Measurements from ENCODE around the gene BMF.

The BMF gene

DNA sequence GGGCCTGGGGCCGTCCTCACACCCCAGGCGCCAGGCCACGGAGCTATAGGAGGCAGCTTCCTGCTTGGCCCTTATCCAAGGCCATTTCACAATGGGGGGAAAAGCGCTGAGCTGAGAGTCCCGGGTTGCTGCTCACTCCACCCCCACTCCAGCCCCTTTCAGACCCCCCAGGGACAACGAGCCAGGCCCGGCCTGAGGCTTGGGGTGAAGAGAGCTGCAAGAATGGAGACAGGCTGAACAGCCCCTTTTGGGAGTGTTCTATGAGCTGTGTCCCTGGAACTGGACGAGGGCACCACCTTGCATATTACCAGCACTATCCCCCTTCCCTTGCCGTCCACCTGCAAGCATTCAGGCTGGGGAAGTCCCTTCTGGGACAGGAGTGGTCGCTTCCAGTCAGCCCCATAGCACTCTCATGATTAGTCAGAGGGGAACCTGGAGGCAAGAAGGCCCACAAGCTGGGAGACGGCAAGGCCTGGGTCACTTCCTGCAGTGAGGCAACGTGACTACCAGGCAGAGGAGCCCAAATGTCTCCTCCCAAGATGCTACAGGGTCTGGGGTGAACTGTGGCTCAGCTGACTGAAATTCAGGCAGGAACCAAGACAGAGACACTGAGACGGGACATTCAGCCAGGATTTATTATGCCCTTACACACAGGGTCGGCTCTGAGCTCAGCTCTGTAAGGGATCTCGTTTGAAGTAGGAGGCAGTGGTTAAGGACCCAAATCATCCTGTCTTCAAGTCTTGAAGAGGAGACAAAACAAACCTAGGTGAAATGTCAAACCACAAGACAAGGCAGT lies 61.1 kb downstream of the BMF start:
- DNase-seq, result peak in 1 of 4 experiments; percentile 18

DNA sequence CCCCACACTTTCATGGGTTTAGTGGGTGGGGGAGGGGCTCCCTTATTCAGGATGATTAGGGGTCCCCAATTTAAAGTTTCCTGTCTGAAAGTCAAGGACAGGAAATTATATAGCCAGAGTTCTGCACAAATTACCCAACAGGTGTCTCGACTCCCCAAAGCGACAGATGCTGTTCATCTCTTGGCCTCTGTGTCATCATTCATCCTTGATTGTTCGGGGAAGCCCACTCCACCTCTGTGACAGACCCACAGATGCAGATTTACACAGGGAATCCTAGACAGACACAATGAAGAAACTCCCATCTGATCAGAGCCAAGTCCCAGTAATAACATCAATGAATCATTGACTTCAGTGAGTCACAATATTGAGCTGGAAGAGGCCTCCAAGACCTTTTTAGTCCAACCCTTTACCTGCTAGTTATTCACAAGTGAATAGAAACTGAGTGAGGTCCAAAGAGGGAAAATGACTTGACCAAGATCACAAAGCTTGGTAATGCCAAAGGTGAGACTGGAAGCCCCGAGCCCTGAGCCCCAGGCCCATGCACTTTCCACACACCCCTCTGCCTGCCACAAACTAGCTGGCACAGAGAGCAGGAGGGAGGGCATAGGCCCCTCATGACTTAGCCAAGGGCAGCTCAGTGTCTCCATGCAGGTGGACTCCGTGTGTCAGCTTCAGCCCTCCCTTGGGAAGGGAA lies 61.8 kb downstream of the BMF start:
- DNase-seq, result no peak

DNA sequence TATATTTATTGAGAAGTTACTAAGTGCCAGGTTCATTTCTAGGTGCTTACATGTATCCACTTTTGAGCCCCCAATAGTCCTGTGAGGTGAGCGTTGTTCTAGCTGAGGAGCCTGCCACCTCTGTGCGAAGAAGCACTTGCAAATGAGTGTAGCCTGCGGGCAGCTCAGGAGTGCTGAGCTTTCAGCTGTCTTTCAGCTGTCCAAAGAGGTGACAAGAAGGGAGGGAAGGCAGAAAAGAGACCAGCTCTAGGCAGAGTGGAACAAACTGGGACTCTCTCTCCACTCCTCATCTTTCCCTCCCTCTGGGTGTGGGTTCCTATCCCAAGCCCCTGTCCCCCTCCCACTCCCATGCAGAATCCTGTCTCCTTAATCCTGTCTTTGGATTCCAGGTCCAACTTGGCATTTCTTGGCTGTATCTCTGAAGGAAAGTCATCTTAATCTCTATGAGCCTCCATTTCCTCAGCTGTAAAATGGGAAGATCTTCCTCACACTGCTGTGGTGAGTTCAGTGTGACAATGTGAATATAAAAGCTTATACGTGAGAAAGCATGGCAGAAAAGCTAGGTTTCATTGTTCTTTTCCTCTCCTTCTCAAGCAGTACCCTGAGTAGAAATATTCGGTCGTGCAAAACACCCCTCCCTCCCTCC lies 63.0 kb downstream of the BMF start:
- DNase-seq, result no peak

DNA sequence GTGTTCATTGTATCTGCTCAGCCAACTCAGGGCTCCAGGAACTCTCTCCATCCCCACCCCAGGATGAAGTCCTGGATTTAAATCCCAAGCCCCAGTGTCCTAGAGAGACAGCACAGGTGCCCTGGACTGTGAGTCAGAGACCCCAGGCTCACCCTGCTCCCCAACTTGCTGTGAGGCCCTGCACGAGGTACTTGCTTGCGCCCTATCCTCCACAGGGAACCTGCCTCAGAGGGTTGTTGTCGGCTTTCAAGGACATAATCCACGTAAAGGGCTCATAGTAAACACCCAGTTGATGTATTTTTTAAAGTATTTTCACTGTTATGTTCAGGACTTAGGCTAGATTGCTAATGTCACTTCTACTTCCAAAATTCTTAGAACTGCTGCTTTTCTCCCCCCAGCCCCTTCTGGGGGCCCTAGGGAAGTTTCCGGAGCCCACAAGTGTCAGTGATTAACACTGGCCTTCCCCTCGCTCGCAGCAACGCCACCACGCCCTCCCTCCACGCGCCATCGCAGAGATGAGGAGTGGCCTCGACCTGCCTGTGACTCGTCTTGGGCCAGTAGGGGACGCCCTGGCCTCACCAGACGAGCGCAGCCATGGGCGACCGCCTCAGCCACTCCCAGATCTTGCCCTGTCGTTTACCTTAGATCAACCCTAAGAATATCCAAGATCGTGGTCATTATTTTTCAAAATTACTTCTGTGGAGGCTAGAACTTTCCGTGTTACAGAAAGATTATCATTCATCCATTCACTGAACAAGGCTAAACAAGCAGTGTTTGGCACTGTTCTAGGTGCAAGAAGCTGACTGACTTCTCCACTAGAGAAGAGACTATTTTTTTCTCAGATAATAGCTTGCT lies 63.7 kb downstream of the BMF start:
- DNase-seq, result peak; percentile 64 to 73 (median 69)

DNA sequence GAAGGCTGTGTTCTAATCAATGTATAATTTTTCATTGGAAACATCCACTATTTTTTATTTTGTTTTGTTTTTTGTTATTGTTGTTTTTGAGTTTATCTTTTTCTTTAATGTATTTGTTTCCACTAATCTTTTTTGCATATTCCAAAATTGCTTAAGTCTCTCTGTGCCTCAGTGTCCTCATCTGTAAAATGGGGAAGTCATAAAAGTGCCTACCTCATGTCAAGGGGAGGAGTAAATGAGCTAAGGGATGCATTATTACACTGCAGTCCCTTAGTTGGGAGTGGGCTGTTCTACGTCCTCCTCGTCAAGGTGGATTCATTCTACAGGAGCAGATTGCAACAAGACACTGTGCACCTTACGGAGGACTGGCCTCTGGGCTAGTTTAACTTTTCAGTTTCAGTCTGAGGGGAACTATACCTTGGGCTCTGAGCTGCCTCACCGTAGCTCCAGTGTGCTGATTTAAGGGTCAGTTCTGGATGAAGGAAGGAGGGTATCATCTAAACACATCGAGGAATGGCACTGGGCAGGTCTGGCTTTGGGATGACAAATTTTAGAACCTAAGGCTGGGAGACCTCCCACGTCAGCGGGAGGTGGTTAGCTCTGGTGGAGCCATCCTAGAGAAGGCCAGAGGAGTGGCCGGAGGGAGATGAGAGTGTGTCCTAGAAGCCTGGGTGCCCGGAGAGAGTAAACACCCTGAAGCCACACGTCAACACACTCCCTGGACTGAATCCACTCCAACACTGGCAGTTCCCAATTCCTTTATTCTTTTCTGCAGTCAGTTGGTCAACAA lies 64.6 kb downstream of the BMF start:
- no peak for DNase-seq

DNA sequence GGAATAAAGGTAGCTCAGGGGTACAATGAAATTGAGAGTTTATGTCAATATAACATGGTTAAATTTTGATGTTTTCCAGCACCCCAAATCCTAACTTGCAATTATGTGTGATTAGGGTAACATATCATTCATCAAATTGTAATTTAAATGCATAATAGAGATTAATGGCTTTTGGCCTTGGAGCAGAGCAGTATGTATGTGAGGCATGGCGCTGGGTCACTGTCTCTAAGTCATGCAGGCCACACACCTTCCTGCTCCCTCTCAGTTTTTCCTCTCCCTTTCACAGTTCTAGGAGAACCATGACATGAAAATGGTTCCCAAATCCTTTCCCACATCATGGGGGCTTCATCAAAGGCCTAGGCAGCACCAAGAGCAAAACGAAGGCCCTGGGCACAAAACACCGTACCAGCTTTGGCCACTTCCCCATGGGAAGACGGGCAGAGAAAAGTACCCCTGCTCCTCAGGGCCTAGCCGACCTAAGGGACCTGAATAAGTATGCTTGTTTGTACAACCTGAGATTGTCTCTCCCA lies 65.8 kb downstream of the BMF start:
- DNase-seq, result no peak

DNA sequence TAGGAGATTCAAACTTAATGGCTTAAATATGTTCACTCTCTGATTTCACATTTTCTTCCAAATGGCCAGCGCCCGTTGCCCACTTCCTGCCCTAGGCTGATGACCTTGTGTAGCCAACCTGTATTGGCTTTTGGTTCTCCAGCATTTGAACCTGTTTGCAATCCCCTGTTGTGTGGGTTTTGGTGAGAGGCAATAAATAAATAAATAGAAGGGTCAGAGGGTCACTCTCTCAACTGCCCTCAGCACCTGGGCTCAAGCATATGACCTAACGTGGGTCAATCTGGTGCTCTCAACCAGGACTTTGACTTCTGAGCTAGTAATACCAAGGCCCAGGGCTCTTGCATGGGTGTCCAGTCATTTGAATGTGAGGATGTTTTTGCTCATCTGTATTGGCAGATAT lies 67.9 kb downstream of the BMF start:
- DNase-seq, result no peak

DNA sequence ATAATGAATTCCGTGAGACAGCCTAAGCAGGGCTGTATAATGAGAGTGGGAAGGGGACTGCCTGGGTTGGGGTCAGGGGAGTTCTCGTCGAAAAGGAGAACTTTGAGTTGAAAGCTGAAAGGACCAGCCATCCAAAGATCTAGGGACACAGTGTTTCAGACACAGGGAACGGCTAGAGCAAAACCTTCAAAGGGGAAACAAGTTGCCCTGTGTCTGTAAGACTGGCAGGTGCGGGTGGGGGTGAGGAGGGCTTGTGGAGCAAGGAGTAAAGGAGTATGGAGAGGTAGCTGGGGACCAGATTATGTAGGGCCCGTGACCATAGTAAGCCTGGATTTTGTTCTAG lies 68.4 kb downstream of the BMF start:
- DNase-seq, result no peak

DNA sequence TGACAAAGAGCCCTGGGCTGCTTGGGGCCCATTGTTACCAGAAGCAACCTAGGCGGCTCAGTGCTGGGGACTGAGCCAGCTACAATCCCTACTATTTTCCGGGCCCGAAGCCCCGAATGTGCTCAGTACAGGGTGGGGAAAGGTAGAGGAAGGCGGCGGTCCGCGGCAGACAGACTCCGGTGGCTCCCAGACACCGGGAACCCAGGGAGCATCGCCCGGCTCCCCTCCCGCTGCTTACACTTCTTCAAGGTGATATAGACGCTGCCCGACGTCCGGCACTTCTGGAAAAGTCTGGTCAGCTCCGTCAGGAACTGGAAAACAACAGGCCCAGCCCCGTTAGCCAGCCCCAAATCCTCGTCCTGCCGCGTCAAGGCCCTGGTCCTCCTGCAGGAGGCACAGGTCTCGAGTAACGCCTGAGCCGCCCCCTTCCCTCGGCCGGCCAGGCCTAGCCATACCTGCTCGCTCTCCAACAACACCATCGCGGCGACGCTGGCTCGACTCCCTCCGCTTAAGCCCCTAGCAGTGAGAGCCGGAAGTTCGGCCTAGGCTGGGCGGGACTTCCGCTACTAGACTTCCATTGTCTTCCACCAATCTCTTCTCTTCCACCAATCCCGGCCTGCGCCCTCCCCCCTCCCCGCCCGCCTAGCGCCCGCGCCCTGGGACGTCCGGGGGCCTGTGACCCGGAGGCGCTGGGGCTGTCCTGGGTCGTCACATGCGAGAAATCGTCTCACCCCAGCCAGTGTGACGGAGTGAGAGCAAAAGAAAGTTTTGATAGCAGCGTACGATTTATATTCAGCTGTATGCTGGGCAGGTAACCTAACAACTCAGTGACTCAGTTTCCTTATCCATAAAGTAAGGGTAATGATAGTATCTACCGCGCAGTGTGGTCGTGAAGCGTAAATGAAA lies 69.8 kb downstream of the BMF start, which contains the start of gene SRP14:
SRP14 (minus strand) TSS at position 544 of the 906 bp plus-strand sequence; CDS start at position 479, 65 bp downstream.
- peak; percentile 77 to 90 (median 88) for DNase-seq

DNA sequence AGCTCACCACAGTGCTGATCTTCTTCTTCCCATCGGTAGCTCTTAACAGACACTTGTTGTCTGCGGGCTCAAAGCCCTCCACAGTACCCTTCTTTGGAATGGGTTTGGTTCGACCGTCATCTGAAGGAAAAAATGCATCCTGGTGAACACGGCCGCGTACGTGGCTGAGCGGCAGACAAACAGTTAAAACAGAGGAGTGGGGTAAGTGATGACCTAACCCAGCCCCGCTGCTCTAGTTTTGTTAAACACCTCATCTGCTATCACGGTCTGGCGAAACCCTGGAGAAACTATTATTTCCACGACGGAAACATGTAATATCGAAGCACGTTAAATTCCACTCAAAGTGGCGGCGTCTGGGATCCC lies 70.4 kb downstream of the BMF start:
- DNase-seq, result no peak
